HG02938 (cell line): ENCODE data around the gene INHBB.

Source experiments
- ATAC-seq: cut with Tn5 transposase; IDR thresholded peaks from one replicate; pipeline ENCODE4 v1.9.1; 2021; ENCODE audit warnings: mild to moderate bottlenecking, moderate library complexity; ENCODE audit not compliant: unreplicated experiment

Gene INHBB

GRCh38 chr2:120354467-120354866 is 8.5 kb downstream of the INHBB start:
- ATAC-seq: no peak

DNA sequence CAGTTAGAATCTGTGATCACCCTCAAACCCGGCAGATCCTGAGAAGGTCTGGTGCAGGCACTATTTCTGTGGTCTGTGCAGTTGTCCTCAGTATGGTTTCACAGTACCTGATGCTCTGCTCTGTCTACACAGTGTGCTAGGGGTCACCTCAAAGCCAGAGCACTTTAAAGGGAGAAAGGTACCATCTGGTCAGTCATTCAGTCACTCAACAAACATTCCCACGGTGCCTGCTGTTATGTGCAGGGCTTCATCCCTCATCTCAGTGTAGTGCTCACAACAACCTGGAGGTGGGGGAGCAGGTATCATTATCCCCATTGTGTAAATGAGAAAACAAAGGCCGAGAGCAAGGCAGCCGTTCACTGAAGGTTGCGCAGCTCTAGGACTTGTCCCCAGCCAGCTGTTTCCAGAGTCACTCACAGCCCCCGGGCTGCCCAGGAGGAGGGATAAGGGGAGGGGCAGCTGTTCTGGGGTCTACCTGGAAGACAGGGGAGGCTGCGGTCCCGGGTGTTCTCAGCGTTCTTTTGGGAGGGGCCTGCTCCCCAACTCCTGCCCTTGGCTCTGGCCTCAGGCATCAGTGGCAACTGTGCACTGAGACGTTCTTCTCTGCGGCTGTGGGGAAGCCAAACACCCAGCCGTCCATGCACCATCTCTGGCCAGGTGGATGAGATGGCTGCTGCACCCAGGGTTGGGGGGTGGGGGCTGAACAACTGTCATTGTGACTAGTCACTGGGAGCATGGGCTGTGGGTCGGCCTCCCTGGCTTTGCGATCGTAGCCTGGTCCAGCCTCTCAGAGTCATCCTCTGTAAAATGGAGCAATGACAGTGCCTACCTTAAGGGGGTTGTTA is 9.2 kb downstream of the INHBB start:
- no peak for ATAC-seq

GRCh38 chr2:120355780-120356266 is 9.9 kb downstream of the INHBB start:
- no peak for ATAC-seq

DNA sequence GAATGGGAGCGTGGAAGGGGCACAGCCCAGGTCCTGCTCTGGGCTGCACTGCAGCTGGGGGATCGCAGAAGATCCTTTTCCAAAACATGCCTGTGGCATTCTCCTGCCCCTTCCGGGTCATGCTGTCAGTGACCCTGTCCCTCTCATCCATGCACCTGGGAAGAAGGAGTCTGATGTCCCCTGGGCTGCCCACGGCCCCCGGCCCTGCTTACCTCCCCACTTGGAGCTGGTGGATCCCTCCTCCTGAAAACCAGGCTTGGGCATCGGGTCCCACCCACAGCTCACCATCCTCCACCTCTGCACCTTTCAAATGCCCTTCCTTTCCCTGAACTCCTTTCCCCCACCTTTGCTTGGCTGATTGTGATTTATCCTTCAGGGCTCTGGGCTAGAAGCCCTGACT is 11.8 kb downstream of the INHBB start:
- no peak for ATAC-seq

GRCh38 chr2:120358734-120359465 is 13.0 kb downstream of the INHBB start:
- ATAC-seq: no peak

DNA sequence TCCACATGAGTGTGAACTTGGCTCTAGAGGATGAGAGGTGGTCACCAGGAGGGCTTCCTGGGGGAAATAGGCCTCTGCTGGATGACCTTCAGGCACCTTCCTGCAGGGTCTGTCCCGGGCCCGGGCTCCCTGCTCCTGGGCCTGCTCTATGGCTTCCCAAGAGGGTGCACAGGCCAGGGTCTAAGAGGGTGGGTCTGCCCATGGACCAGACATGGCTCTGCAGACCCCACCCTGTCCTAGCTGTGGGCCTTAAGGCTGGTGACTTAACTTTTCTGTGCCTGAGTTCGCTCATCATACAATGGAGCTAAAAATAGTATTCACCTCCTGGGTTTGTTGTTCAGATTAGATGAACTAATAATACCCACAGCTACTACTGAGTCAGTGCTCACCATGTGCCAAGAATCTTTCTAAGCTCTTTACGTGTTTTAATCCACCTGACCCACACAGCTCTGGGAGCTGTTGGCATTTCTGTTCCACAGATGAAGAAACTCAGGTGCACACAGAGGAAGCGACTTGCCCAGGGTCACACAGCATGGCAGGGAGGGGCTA is 14.4 kb downstream of the INHBB start:
- no peak for ATAC-seq

GRCh38 chr2:120362926-120363325 is 17.0 kb downstream of the INHBB start:
- no peak for ATAC-seq

DNA sequence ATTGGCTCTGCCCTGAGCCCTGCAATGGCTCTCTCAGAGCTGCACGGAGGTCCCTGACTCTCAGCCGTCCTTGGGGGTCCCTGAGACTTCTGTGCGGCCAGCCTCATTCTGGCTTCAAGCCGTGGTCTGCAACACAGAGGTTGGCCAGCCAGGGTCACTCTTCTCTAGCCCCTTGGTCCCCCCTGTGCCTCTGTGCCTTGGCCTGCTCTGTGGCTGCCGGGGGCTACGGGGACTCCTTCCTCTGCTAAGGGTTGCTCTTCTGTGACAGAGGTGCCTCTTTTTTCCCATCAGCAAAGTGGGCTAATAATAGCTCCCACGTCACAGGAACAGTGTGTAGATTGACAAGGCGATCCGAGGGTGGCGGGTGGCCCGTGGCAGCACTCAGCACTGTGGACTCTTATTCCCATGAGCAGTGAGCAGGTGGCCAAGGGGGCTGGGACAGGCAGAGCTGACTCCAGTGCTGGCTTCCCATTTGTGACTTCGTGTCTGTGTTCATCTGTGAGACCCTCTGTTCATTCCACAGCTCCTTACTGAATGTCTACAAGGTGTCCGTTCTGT is 19.4 kb downstream of the INHBB start:
- ATAC-seq: no peak

DNA sequence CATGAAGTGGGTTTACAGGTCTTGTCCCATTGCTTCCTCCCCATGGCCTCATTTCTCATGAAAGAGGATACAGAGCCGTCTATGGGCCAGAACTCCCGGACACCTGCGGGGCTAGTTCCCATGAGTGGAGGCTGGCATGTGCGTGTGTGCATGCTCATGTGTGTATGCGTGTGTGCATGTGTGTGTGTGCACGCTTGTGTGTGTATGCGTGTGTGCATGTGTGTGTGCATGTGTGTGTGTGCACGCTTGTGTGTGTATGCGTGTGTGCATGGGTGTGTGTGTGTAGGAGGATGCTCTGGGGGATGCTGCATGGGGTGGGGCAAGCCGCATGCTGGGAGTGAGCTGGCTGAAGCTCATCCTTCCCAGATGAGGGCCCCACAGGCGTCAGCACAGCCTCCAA is 20.8 kb downstream of the INHBB start:
- no peak for ATAC-seq

- ATAC-seq: no peak
These were observed 21.3 kb downstream of the INHBB start for GRCh38 chr2:120367221-120367620.

GRCh38 chr2:120367649-120368048 is 21.7 kb downstream of the INHBB start:
- ATAC-seq: no peak

DNA sequence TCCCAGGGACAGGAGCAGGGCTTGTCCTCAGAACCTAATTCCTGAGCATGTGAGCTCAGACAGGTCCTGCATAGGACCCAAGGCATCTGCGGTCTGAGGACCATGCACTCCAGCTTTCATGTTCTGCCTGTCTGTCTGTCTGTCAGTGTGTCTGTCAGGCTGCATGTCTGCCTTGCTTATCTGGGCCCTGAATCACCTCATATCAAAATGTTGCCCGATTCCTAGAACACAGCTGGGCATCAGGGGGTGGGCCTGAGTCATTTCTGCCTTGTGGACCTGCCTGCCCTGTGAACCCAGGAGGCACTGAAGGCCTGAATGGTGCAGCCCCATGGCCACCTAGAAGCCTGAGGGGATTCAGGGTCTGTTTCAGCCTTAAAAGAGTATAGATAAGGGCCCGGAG is 22.1 kb downstream of the INHBB start:
- ATAC-seq: no peak

- ATAC-seq: no peak
These were observed 23.3 kb downstream of the INHBB start for GRCh38 chr2:120369250-120369649.

DNA sequence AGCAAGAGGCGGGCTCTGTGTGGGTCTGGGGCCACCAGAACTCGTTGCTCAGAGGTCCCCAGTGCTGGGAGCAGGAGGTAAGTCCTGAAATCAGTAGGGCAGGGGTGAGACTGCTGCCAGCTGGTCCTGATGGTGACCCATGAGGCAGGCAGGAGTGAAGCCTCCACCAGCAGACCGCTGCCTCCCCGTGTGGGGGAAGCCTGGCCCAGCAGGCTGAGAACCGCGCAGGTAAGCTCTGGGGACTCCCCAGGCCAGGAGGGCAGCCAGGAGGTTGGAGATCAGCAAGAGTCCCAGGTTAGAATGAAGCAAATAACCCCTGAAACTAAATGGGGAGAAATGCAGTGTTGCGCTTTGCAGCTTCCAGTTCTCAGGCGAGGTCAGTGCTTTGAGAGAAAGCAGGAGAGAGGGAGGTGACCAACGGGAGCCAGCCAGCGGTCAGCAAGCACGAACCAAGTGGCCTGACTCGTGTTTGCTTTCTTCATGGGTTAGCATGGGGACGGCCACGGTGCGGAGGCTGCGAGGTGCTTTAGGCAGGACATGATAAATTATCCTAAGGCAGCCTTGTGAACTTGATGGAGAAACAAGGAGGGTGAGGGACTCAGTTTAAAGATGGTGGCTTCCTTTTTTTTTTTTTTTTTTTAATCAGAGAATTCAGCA is 26.2 kb downstream of the INHBB start:
- no peak for ATAC-seq

GRCh38 chr2:120372816-120373215 is 26.9 kb downstream of the INHBB start:
- no peak for ATAC-seq

DNA sequence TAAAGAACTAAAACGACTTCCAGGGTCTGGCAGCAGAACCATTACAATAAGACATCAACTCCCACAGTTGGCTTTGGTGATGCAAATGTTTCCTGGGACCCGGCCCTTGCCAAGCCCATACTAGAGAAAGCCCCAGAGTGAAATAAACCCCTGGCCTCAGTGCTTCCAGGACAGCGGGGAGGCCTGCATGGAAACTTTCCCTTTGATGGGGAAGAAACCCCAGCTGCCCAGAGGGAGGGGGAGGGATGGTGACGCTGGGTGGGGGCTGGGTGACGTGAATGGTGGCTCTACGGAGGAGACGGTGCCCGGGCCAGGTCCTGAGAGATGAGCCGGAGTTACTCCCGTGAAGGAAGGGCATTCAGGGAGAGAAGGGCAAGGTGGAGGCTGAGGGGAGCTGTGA is 27.5 kb downstream of the INHBB start:
- no peak for ATAC-seq

GRCh38 chr2:120374821-120375220 is 28.9 kb downstream of the INHBB start:
- no peak for ATAC-seq

DNA sequence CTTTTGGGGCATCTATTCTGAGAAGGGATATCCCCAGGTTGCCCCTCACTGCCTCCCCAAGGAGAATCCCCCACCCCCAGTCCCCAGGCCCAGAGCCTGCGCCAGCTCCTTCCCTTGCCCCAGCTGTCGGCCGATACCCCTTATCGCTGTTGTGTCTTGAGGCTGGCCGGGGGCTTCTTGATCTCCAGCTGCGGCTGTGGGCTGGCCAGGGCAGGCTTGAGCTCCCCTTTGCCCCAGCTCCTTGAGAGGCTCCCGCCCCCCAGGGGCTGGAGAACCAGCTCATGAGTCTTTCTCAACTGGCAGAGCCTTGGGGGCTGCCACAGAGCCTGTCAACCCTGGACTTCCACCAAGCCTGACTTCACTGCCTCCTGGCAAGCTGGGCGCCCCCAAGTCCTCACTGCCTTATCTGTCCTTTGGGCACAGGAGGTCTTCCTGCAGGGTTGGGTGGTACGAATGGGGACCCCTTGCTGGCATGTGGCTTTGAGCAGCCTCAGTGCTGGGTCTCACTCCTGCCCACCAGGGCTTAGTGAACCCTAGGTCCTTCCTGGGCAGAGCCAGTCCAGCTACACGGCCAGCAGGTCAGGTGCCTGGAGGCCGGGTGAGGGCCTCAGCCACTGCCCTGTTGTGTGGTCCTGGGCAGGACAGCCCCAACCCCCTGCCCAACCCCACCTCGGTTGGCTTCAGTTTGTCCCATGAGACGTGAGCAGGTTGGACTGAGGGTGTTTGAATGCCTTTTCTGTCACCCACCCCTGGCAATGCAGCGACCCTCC is 29.5 kb downstream of the INHBB start:
- no peak for ATAC-seq

- ATAC-seq: no peak
These were observed 30.2 kb downstream of the INHBB start for GRCh38 chr2:120376101-120376500.
